GM12864 (cell line): Measurements from ENCODE around the gene SKAP1.
"Not testable (repeated sequence)": the region's sequence is repeated elsewhere in the genome, so short reads cannot be mapped to it uniquely, and the experiment has no call there.

ENCODE experiments used
- DNase-seq: peaks from one replicate; pipeline ENCODE4 v3.0.0-alpha.2; 2011; ENCODE audit warnings: low read depth
- H3K4me3 ChIP-seq: 2 replicates; pipeline ENCODE4 v1.5.1; 2011; ENCODE audit warnings: mild to moderate bottlenecking, low read depth, low read length, control low read depth
- TF ChIP-seq, protein P1 (sequence below): IDR thresholded peaks from 2 replicates; pipeline ENCODE4 v1.5.1; 2011; ENCODE audit warnings: low read depth, mild to moderate bottlenecking, moderate library complexity, low read length, control low read depth, inconsistent platforms; ENCODE audit errors: missing control alignments

SKAP1 gene

DNA sequence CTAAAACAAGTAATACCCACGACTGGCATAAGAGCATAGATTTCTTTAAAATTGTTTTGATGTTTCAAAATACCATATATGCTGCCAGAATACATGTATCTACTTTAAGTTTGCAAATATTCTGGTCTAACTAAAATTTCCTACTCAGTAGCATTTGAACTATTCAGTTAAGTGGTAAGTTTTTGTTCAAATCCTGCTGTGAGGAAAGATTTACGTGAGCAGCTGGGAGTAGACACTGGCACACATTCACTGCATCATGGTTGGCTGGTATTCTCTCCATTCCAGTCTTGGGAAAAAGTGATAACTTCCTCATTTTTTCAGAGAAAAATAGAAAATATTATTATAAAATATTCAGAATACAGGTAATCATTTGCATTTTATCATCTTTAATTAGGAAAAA is 133.6 kb downstream of the SKAP1 start:
- no peak for DNase-seq
- H3K4me3 ChIP-seq: no peak overlapping the region
- TF ChIP-seq, protein P1, sequence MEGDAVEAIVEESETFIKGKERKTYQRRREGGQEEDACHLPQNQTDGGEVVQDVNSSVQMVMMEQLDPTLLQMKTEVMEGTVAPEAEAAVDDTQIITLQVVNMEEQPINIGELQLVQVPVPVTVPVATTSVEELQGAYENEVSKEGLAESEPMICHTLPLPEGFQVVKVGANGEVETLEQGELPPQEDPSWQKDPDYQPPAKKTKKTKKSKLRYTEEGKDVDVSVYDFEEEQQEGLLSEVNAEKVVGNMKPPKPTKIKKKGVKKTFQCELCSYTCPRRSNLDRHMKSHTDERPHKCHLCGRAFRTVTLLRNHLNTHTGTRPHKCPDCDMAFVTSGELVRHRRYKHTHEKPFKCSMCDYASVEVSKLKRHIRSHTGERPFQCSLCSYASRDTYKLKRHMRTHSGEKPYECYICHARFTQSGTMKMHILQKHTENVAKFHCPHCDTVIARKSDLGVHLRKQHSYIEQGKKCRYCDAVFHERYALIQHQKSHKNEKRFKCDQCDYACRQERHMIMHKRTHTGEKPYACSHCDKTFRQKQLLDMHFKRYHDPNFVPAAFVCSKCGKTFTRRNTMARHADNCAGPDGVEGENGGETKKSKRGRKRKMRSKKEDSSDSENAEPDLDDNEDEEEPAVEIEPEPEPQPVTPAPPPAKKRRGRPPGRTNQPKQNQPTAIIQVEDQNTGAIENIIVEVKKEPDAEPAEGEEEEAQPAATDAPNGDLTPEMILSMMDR: no peak

DNA sequence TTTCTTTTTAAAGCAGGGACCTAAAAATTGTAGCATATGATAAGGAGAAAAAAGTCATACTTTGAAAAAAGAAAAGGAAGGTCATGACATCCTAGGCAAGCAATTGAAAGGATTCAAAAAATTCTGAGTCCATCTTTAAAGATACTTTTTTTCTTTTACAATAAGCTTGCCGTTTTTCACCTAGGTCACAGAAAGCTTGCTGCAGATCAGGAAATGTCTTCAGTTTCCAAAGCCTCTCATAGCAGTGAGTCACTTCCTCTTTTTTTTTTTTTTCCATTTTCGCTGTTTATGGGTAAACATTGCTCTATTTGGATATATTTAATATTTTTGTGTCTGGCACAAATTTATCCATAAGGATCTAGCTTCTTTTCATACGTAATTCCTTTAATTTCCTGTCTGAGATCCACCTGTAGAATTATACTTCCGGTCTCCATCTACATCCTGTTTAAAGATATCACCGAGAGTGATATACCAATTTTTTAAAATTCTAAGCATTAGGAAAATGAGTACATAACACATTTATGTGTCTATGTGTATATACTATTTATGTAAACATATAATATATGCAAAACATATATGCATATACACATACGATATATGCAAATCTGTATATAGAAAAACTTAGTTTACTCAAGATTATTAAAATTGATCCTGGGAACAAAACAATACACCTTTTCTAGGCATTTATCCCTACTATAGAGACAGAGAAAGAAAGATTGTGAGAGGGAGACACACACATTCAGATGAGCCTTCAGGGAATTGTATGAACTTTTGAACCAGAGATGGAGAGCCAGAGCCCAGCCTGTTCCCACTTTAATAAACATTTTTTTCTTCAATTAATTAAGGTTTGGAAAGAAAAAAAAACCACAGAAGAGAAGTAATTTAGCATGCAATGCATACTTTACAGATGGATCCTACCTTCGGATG is 134.4 kb downstream of the SKAP1 start:
- peak overlapping the region; percentile 41; the same call in 1 of the 2 replicates for H3K4me3 ChIP-seq
- peak; percentile 59 for DNase-seq
- TF ChIP-seq, protein P1: no peak

DNA sequence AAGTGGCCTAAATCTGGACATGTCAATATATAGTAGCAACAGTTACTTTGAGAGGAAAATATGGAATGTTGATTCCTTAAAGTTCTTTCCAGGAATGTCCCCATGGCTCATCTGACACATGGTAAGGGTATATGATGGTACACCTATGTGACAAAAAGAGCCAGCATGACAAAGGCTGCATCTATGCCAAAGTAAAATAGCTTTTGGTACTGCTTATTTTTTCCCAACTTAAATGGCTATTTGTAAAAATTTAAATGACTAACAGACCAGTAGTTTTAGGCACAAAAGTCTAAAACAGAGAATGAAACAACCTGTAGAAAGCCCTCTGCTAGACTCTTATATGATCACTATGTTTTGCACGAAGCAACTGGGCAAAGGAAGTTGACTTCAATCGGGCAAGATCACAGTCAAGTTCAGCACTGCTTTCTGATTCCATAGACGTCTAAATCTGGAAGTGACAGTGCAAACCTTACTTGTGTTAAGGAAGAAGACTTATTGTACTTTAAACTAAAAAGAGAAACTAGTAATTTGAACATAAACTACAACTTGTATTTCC is 135.1 kb downstream of the SKAP1 start:
- TF ChIP-seq, protein P1: no peak
- peak overlapping the region; percentile 41; the same call in 1 of the 2 replicates for H3K4me3 ChIP-seq
- peak; percentile 34 for DNase-seq

DNA sequence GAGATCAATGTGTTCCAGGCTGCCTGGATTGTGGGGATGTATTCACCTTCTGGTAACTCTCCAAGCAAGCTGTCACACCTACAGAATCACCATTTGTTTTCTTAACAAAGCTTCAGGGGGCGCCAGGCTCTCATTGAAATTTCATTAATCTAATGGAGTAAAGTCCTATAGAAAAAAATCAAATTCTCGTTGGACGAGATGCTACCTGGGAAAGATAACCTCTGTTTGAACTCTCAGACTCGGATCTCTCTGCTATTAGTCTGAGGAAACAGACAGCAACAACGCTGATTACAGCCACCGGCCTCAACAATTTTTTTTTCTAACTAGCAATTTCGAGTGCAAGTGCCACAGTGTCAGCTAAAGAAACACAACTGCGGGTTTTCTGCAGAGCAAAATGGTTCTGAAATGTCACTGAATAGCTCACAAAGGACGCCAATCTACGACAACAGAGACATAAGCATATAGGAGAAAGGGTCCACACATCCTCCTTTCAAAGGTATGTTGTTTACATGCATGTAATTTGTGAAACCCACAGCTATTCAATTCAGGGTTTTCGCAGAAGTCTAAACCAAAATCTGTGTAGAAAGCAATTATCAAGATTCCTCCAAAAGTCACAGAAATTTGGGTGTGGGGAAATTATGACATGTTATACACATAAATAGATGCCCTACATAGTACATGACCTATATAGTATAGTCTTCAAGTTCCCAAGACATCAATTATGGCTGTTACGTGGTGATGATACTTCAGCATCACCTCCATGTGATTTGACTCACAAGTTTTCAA is 135.8 kb downstream of the SKAP1 start:
- TF ChIP-seq, protein P1: no peak

DNA sequence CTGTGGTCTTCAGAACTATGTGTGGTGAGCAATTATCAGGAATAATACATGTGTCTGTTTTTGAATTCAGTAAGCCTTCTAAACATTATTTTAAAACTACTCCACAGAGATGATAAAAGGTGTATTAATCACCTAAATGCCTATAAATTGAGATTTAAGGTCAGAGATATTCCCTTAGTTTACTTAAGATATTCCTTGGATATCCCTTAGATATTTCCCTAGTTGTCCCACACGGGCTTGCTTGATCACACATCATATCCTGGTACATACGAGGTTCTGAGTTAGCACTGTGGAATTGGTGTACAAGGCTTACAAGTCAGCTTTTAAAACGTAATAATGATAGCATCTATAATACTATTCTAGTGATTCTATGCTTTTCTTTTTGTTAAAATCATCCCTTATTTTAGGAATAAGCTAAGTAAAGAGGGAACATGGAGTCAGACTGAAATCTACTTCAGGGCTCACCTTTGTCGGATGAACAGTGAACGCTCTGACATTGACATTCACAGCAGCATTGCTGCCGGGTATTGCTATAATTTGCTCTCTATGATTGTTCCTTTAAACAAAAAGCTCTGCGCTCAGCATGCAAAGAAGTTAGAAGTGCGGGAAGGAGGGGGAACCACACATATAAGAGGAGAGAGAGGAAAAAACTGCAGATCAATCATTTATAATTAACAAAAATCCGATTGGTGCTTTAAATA is 136.5 kb downstream of the SKAP1 start:
- H3K4me3 ChIP-seq: no peak overlapping the region
- DNase-seq: no peak
- TF ChIP-seq, protein P1: no peak

More for the DNA sequence above, 135.8 kb downstream of the SKAP1 start:
- H3K4me3 ChIP-seq: no peak overlapping the region; the same call in 1 of the 2 replicates
- DNase-seq: no peak

DNA sequence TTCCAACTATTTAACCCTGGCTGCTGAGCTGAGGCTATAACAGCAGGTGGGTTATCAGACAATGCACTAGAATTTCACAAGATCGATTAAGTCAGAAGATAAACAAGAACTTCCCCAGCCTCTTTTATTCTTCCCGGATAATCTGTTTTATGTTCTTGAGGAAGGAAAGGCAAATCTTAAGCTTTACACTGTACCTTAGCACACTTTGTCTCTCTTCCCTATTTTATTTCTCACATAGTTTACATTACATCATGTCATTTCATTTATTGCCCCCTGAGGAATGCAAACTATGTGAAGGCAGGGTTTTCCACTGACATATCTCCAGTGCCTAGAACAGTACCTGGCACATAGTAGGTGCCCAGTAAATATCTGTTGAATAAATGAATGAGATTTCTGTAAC is 139.6 kb downstream of the SKAP1 start:
- no peak for DNase-seq
- TF ChIP-seq, protein P1: no peak

DNA sequence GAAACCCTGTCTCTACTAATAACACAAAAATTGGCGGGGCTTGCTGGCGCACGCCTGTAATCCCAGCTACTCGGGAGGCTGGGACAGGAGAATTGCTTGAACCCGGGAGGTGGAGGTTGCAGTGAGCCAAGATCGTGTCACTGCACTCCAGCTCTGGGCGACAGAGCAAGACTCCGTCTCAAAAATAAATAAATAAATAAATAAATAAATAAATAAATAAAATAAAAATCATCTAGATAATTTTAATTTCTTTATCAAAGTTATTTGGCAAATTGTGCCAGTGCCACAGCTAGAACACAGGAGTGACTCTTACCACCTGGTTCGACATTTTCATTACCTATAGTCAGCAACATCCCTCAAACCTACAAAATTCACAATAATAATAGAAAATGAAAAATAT is 143.1 kb downstream of the SKAP1 start:
- H3K4me3 ChIP-seq, DNase-seq: not testable (repeated sequence)

More for the DNA sequence above, 139.6 kb downstream of the SKAP1 start:
- H3K4me3 ChIP-seq: no peak overlapping the region
